H9 (cell line): ENCODE data around the gene PP2D1. TPM values are rescaled to one million over a fixed set of nuclear protein-coding genes. Genes with fewer than 3 reads are reported as not detected.

ENCODE experiments used
- DNase-seq: peaks from one replicate; pipeline ENCODE4 v3.0.0-alpha.2; 2017
- H2AFZ ChIP-seq: one replicate; pipeline ENCODE4 v1.6.1; 2013; ENCODE audit warnings: mild to moderate bottlenecking, low read length, control low read depth, moderate library complexity
- H2AK5ac ChIP-seq: 2 replicates; pipeline ENCODE4 v1.6.1; 2013; ENCODE audit warnings: low read length, control low read depth, mixed read lengths; ENCODE audit not compliant: insufficient read length
- H2BK120ac ChIP-seq: one replicate; pipeline ENCODE4 v1.6.1; 2013; ENCODE audit warnings: low read depth, mild to moderate bottlenecking, low read length, control low read depth, inconsistent platforms; ENCODE audit not compliant: poor library complexity, severe bottlenecking
- H2BK12ac ChIP-seq: 2 replicates; pipeline ENCODE4 v1.6.1; 2013; ENCODE audit warnings: low read length, control low read depth, mixed read lengths, low read depth; ENCODE audit not compliant: insufficient read length
- H2BK15ac ChIP-seq: 2 replicates; pipeline ENCODE4 v1.6.1; 2013; ENCODE audit warnings: low read depth, low read length, control low read depth
- H2BK20ac ChIP-seq: one replicate; pipeline ENCODE4 v1.6.1; 2013; ENCODE audit warnings: low read depth, mild to moderate bottlenecking, low read length, control low read depth, inconsistent platforms; ENCODE audit not compliant: poor library complexity, severe bottlenecking
- H2BK5ac ChIP-seq: 2 replicates; pipeline ENCODE4 v1.6.1; 2013; ENCODE audit warnings: low read length, control low read depth, mixed read lengths; ENCODE audit not compliant: insufficient read length
- H3K14ac ChIP-seq: 2 replicates; pipeline ENCODE4 v1.6.1; 2013; ENCODE audit warnings: low read length, control low read depth; ENCODE audit not compliant: insufficient read depth
- H3K18ac ChIP-seq: 2 replicates; pipeline ENCODE4 v1.6.1; 2013; ENCODE audit warnings: low read depth, mild to moderate bottlenecking, mixed read lengths, low read length, control low read depth; ENCODE audit not compliant: insufficient read length
- H3K23ac ChIP-seq: 2 replicates; pipeline ENCODE4 v1.6.1; 2013; ENCODE audit warnings: low read length, control low read depth, mixed read lengths, low read depth; ENCODE audit not compliant: insufficient read length
- H3K23me2 ChIP-seq: 2 replicates; pipeline ENCODE4 v1.6.1; 2013; ENCODE audit warnings: low read depth, mild to moderate bottlenecking, mixed read lengths, low read length, control low read depth; ENCODE audit not compliant: insufficient read length, poor library complexity, severe bottlenecking
- H3K27ac ChIP-seq: 2 replicates; pipeline ENCODE4 v1.5.1; 2013; ENCODE audit warnings: low read length, control low read depth, mixed read lengths, low read depth; ENCODE audit not compliant: insufficient read length
- H3K27me3 ChIP-seq: 2 replicates; pipeline ENCODE4 v1.6.1; 2013; ENCODE audit warnings: low read length, control low read depth, inconsistent platforms; ENCODE audit not compliant: insufficient read depth
- H3K4ac ChIP-seq: 2 replicates; pipeline ENCODE4 v1.6.1; 2013; ENCODE audit warnings: low read depth, mild to moderate bottlenecking, control low read depth, inconsistent platforms, low read length, moderate library complexity
- H3K4me1 ChIP-seq: 2 replicates; pipeline ENCODE4 v1.6.1; 2013; ENCODE audit warnings: low read length, control low read depth, inconsistent platforms; ENCODE audit not compliant: insufficient read depth
- H3K4me2 ChIP-seq: 2 replicates; pipeline ENCODE4 v1.6.1; 2013; ENCODE audit warnings: low read length, control low read depth, mixed read lengths; ENCODE audit not compliant: insufficient read length, insufficient read depth
- H3K56ac ChIP-seq: 2 replicates; pipeline ENCODE4 v1.6.1; 2013; ENCODE audit warnings: low read depth, mild to moderate bottlenecking, mixed read lengths, low read length, control low read depth; ENCODE audit not compliant: insufficient read length
- H3K79me1 ChIP-seq: 2 replicates; pipeline ENCODE4 v1.6.1; 2013; ENCODE audit warnings: low read depth, mild to moderate bottlenecking, moderate library complexity, low read length, control low read depth, inconsistent platforms; ENCODE audit not compliant: insufficient read depth, poor library complexity, severe bottlenecking
- H3K79me2 ChIP-seq: 2 replicates; pipeline ENCODE4 v1.6.1; 2013; ENCODE audit warnings: low read length, control low read depth, inconsistent platforms; ENCODE audit not compliant: insufficient read depth
- H3K9ac ChIP-seq: 2 replicates; pipeline ENCODE4 v1.6.1; 2013; ENCODE audit warnings: low read length, control low read depth, mixed read lengths; ENCODE audit not compliant: insufficient read length; ENCODE audit errors: extremely low read depth
- H3K9me3 ChIP-seq: one replicate; pipeline ENCODE4 v1.6.1; 2013; ENCODE audit warnings: low read depth, low read length, inconsistent platforms; ENCODE audit not compliant: control insufficient read depth
- H3T11ph ChIP-seq: one replicate; pipeline ENCODE4 v1.6.1; 2013; ENCODE audit warnings: mild to moderate bottlenecking, low read length, control low read depth, inconsistent platforms
- H4K20me1 ChIP-seq: one replicate; pipeline ENCODE4 v1.6.1; 2013; ENCODE audit not compliant: control insufficient read depth, insufficient read length, insufficient read depth
- H4K5ac ChIP-seq: 2 replicates; pipeline ENCODE4 v1.6.1; 2013; ENCODE audit warnings: low read depth, mild to moderate bottlenecking, mixed read lengths, low read length, control low read depth; ENCODE audit not compliant: insufficient read length
- H4K8ac ChIP-seq: replicated peaks from 2 replicates; pipeline ENCODE4 v1.6.1; 2013; ENCODE audit warnings: low read length, control low read depth, mixed read lengths, low read depth; ENCODE audit not compliant: insufficient read length
- H4K91ac ChIP-seq: 2 replicates; pipeline ENCODE4 v1.6.1; 2013; ENCODE audit warnings: low read depth, mild to moderate bottlenecking, moderate library complexity, mixed read lengths, low read length, control low read depth; ENCODE audit not compliant: insufficient read length
- H3K27ac Mint-ChIP-seq, 3 experiments: 2 replicates in 2 of 3; 3 replicates in 1 of 3; pipeline ENCODE4 v1.8.0; 2020 to 2021; ENCODE audit warnings: mixed read lengths in 3 of 3, mild to moderate bottlenecking in 1 of 3, moderate library complexity in 1 of 3
- H3K27me3 Mint-ChIP-seq: 2 replicates; pipeline ENCODE4 v1.8.0; 2021; ENCODE audit warnings: low read depth, mild to moderate bottlenecking, moderate library complexity, mixed read lengths
- H3K36me3 Mint-ChIP-seq, 3 experiments: 2 replicates in 2 of 3; 3 replicates in 1 of 3; pipeline ENCODE4 v1.8.0; 2020 to 2021; ENCODE audit warnings: low read depth in 3 of 3, mixed read lengths in 3 of 3; ENCODE audit not compliant: insufficient read depth in 1 of 3
- H3K4me1 Mint-ChIP-seq, 2 experiments: 2 replicates each; pipeline ENCODE4 v1.8.0; 2020; ENCODE audit warnings: mixed read lengths in 2 of 2
- H3K4me3 Mint-ChIP-seq, 2 experiments: 2 replicates in 1 of 2; 3 replicates in 1 of 2; pipeline ENCODE4 v1.8.0; 2020 to 2021; ENCODE audit warnings: mild to moderate bottlenecking in 2 of 2, mixed read lengths in 2 of 2, moderate library complexity in 1 of 2
- H3K9me3 Mint-ChIP-seq, 2 experiments: 2 replicates in 1 of 2; 3 replicates in 1 of 2; pipeline ENCODE4 v1.8.0; 2020; ENCODE audit warnings: mild to moderate bottlenecking in 2 of 2, mixed read lengths in 2 of 2, moderate library complexity in 1 of 2
- WGBS: extraction: QIAGEN DNeasy Blood & Tissue Kit; methylation state at CpG from one replicate; pipeline ENCODE4 v1.1.7; 2013; ENCODE audit warnings: missing lambda C conversion rate, low lambda C conversion rate, mixed read lengths; ENCODE audit not compliant: insufficient read length; ENCODE audit errors: extremely low coverage; 5-methylcytosine and 5-hydroxymethylcytosine counted together
- total RNA-seq: library from RNA; stranded (reverse); gene quantifications from 2 replicates; pipeline ENCODE4 v1.2.1, GENCODE V29; 2021
- TF ChIP-seq, protein P1 (sequence below): fragments of 200-600 bp; sonication (generic); conservative IDR thresholded peaks from 3 replicates; pipeline ENCODE4 v1.8.0; 2021; ENCODE audit warnings: antibody characterized with exemption, mild to moderate bottlenecking

Gene PP2D1
- total RNA-seq, 1 experiment from 2014 or later: not detected

DNA sequence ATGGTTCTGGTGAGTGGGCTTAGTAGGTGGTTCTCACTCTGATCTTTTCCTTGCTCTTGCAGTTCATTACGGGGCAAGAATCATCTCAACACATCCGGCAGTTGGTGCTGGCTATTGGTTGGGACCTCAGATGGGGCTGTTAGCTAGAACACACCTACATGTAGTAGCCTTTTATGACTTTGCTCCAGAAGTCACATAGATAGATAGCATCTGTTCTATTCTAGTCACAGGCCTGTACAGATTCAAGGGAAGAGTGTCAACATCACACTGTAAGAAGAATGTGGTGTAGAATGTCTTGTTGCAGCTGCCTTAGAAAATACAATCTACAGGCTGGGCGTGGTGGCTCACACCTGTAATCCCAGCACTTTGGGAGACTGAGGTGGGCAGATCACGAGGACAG lies 50.1 kb downstream of the PP2D1 start:
- DNase-seq: no peak
- Histone ChIP-seq H3K9me3 (no peaks in the 10 kb centered on the region), H2BK5ac (no peak overlapping the region), H3K79me1 (peaks cover 12% of the 10 kb centered on the region), H2BK15ac (no peak overlapping the region), H3K27me3 (no peaks in the 10 kb centered on the region), H3K23me2 (no peaks in the 10 kb centered on the region), H3K27ac (no peak overlapping the region), H4K8ac (no peak overlapping the region), H3T11ph (no peak overlapping the region), H4K5ac (no peak overlapping the region), H4K20me1 (no peaks in the 10 kb centered on the region), H2AFZ (no peak overlapping the region), H3K4ac (no peak overlapping the region), H3K18ac (no peak overlapping the region), H3K56ac (no peak overlapping the region), H3K9ac (no peak overlapping the region), H2BK120ac (no peak overlapping the region), H3K79me2 (peaks cover 36% of the 10 kb centered on the region; the same call in 1 of the 2 replicates), H3K4me2 (no peak overlapping the region), H4K91ac (no peak overlapping the region), H2BK12ac (no peak overlapping the region), H3K23ac (no peak overlapping the region), H3K4me1 (no peaks in the 10 kb centered on the region), H2AK5ac (no peak overlapping the region), H3K14ac (no peak overlapping the region), H2BK20ac (no peak overlapping the region)
- Mint-ChIP-seq H3K27me3 (no peaks in the 10 kb centered on the region), H3K4me3 (no peak overlapping the region), H3K27ac (no peak overlapping the region; a peak in 1 of 7 replicates), H3K9me3 (no peaks in the 10 kb centered on the region), H3K36me3 (peaks cover 4 to 35% (median 30%) of the 10 kb centered on the region in 3 experiments; a peak in 5 of 7 replicates), H3K4me1 (0 out of 4 replicates have a peak, but pooled peaks cover 0 to 2% of the 10 kb centered on the region in 2 experiments)
- WGBS: no CpG with 5 or more reads among the region's 4 CpGs
- TF ChIP-seq, protein P1, sequence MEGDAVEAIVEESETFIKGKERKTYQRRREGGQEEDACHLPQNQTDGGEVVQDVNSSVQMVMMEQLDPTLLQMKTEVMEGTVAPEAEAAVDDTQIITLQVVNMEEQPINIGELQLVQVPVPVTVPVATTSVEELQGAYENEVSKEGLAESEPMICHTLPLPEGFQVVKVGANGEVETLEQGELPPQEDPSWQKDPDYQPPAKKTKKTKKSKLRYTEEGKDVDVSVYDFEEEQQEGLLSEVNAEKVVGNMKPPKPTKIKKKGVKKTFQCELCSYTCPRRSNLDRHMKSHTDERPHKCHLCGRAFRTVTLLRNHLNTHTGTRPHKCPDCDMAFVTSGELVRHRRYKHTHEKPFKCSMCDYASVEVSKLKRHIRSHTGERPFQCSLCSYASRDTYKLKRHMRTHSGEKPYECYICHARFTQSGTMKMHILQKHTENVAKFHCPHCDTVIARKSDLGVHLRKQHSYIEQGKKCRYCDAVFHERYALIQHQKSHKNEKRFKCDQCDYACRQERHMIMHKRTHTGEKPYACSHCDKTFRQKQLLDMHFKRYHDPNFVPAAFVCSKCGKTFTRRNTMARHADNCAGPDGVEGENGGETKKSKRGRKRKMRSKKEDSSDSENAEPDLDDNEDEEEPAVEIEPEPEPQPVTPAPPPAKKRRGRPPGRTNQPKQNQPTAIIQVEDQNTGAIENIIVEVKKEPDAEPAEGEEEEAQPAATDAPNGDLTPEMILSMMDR: no peak
